Hippocampal formation (tissue), 2 donors: ENCODE measurements around the gene PCGF3.

Source experiments
- DNase-seq, 2 donors: peaks; one replicate each; lab custom pipeline; 2025; lab: John Stamatoyannopoulos, UW

PCGF3 gene

DNA sequence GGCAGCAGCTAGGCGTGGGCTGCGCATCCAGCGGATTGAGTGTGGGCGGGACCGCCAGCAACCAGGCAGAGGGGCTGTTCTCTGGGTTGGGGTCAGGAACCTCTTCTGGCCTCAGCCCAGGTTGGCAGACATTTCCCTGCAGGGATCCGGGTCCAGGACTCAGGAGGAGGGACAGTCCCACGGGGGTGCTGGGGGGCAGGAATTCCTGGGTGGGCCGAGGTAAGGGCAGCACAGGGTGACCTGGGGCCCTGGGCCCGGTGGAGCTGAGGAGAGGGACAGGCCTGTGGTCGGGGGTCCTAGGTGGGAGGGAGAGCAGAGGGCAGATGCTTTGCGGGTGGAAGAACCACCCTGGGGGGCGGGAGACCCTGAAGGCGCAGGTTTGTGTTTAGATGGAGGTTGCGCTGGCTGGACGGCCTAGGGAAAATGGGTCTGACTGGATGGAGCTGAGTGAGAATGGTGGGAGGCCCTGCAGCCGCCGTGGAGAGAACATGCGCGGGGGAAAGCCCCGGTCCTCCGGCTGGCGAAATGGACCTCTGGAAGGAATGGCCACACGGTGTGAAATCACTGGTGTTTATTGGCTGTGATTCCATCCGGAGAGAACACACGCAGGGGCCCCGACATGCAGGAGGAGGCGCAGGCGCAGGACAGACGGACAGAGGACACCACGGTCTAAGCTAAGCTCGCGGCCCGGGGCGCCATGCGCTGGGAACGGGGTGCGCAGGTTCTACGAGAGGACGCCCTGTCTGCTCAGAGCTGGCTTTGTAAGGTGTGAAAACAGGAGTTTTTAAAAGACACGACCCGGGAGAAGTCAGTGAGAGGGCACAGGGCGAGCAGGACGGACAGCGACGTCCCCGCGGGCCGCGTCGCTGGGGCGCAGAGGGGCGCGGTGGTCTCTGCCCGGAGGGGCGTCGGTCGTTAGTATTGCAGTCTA lies 79.0 kb downstream of the PCGF3 start:
- DNase-seq, result no peak

DNA sequence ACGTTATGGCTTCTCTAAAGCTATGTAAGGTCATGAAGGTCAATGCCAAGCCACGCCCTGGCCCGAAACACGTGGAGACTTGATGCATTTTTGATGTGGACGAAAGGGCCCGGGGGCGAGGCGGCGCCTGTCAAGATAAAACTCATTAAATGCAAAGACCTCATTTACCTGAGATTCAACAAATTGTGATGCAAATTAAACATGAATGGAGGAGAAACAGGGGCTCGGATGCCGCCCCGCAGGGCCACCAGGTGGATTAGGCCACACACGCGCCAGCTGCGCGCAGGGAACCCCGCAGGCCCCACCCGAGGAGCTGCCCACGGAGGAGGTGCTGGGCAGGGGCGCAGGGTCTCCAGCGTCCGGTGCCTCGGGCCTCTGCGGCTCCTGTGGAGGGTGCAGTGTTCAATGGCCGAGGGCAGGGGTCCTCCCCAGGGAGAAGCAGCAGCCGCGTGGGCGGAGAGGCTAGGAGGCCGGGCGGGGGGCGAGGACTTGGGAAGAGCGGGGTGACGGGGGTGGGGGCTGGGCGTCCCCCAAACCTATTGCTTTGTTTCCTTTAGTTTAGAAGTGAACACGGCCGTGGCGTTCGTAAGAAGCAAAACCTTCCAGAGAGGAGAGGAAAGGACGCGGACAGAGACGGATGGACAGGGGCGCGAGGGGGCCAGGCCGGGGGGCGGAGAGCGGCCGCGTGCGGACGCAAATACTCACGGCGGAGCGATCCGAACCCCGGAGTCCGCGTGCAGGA lies 79.9 kb downstream of the PCGF3 start:
- no peak for DNase-seq

DNA sequence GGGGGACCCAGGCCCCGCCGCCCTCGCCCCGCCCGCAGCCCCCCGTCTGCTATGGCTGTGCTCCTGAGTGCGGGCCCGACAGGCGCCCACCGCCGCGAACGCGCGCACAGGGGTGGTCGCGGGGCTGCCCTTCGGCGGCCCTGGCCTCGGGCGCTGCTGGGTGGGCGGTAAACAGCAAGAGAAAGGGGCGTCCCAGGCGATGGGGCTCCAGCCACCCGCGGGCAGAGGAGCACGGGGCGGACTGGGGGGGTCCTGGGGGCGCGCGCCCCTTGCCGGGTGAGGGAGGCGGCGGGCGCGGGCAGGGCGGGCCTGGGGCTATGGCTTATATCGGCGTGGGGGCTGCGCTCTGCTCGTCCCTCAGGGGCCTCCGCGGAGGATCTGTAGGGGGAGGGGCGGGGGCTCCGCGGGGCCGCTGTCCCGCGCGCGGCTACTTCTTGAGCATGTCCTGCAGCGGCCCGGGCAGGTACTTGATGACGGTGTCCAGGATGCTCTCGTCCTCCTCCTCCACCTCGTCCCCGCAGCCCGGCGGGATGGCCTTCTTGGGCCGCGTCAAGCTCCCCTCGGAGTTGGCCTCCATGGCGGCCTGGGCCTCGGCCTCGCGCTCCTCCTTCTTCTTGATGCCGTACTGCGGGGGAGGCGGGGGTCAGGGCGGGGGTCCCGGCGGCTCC lies 80.6 kb downstream of the PCGF3 start:
- no peak for DNase-seq

DNA sequence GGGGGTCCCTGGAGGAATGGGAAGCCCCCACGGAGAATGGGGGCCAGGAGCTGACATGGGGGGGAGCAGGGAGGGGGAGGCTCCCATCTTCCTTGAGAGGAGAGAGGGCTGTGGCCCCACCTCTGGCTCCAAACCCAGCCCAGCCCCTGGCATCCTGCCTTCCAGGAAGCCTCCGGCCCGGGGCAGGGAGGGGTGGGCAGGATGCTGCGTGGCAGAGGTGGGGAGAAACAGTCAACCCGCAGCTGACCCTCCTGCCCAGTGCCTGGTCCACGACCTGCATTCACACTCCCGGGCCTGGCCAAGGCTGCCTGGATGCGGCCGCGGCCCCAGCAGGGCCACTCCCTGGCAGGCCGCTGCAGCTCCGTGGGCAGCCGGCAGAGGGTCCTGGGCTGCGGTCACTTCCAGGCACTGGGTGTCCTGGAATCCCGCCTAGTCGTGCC lies 81.2 kb downstream of the PCGF3 start:
- DNase-seq, result no peak

DNA sequence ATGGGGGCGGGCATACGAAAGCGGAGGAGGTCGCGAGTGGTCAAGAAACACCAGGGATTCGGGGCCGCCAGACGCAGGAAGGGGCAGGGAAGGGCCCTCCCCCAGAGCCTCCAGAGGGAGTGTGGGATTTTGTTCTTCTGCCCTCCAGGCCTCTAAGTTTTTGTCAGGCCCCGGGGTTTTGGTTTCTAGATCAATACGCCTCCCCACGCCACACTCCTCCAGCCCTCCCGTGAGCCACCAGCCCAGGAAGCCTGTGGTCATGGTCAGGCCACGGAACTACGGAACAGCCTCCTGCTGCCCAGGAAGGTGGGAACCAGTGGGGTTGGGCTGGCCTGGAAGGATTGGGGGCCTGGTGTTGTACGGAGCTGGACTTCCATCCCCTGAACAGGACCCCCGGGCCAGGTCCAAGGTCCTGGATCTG lies 81.9 kb downstream of the PCGF3 start:
- DNase-seq, result no peak

DNA sequence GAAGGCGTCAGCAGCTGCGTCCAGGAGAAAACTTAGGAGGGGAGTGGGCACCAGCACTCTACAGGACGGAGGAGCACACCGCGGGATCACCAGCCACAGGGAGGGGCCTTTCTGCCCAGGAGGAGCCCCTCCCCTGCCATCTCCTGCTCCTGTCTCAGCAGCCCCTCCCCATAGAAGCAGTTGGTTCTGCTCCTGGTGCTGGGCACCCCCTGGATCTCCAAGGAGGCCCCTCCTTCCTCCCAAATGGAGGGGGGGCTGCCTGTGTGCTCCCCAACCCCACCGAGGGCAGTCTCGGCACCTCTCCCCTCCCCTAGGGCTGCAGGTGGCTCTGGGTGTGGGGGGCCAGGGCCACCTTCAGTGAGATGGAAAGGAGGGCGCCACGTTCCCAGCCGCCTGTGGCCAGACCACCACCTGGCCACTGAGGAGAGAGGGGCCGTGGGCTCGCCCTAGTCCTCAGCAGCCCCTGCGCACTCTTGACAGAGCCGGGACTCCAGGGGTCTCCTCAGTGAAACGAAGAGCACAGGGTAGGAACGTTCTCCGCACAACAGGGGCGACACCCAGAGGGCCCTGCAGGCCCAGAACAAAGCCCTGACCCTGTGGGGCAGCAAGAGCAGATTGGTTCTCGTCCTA lies 82.5 kb downstream of the PCGF3 start:
- DNase-seq, result no peak

DNA sequence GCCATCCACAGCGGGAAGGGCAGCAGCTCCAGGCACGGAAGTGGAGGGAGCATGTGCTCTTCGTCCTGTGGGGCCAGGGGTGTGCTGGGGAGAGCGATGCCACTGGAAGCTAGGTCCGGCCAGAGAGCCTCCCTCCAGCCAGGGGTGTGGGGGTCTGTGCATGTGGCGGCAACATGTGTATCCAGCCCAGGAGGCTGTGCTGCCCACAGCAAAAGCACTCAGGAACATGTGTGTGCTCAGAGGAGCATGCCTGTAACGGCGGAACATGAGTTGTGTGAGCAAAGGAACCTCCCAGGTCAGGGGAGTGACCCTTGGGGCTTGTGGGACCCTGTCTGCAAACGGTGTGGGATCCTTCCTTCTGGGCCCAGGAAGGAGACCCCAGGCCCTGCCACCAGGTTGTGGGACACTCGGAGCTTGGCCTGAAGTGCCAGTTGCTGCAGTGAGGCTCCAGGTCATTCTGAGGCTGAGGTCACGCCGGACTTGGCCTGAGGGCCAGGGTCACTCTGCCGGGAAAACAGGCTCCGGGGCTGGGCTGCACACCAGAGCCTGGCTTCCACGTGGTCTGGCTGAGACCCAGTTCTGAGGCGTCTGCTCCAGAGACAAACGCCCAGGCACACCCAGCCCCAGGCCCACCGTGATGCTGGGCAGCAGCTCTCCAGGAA lies 83.1 kb downstream of the PCGF3 start:
- DNase-seq, result no peak

DNA sequence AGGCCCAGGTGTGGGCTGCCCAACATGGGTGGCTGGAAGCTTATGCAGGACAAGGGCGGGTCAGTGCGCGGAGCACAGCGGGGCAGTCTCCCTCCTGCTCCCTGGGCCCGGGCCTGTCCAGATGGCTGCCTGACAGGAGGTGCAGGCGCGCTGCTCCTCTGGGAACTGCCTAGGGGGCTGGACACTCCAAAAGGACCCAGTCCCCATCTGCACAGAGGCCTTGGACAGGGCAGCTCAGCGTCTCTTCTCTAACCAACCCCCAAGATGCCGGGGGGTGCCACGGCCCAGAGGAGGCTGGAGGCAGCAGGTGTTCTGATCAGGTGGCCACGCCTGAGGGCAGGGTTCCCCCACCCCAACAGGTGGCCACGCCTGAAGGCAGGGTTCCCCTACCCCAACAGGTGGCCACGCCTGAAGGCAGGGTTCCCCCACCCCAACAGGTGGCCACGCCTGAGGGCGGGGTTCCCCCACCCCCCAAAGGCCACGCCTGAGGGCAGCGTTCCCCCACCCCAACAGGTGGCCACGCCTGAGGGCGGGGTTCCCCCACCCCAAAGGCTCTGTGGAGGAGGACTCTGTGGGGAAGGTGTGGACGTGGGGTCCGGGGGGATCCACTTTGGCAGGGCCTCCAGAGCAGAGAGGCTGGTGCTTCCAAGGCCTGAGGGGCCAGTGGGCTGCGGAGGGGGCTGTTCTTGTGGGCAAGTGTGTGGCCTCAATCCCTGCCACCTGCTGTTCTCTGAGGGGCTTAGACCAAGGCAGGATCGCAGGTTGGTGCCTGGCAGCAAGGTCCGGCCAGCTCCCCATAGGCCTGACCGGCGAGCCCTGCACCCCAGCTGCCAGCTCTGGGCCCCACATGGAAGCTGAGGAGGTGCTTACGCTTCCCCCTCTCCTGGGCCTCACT lies 84.2 kb downstream of the PCGF3 start:
- no peak for DNase-seq

DNA sequence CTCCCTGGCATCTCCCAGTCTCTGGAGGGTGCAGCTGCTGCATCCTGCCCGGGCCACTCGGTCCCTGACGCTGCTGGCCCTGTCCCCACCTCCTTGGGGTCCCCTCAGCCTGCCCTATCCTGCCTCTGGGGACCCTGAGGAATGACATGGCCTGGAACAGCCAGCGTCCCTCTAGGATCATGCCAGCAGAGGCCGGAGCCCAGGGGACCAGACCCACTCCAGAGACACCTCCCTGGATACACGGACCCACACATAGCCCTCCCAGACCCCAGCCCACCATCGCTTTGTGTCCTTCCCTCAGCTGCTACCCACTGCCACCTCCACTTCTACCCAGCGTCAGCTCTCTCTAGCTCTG lies 84.8 kb downstream of the PCGF3 start:
- no peak for DNase-seq

DNA sequence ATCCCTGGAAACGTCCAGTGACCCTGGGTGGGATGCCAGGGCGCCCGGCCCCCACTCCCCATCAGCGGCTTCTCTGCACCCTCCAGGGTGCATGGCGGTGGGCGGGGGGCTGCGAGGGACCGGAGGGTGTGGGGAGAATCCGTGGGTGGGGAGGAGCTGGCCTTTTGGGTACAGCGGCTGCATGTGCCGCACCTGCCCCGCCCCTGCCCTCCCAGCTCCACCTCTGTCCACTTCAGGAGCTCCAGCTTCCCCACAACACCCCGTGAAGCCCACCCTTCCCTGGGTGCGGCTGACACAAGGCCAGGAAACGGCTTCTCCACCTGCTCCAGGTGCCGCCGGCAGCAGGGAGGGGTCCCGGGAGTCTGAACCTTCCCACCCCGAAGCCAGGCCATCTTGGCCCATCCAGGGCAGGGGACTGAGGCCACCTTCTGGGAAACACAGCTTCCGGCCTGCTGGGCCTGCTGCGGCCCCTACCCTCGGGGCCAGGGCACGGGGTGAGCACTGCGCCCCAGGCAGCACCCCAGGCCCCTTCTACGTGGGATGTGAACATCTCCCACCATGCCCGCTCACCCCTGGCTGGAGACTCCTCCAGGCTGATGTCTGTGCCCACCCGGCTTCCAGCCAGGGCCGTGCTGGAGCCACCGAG lies 85.7 kb downstream of the PCGF3 start:
- no peak for DNase-seq

DNA sequence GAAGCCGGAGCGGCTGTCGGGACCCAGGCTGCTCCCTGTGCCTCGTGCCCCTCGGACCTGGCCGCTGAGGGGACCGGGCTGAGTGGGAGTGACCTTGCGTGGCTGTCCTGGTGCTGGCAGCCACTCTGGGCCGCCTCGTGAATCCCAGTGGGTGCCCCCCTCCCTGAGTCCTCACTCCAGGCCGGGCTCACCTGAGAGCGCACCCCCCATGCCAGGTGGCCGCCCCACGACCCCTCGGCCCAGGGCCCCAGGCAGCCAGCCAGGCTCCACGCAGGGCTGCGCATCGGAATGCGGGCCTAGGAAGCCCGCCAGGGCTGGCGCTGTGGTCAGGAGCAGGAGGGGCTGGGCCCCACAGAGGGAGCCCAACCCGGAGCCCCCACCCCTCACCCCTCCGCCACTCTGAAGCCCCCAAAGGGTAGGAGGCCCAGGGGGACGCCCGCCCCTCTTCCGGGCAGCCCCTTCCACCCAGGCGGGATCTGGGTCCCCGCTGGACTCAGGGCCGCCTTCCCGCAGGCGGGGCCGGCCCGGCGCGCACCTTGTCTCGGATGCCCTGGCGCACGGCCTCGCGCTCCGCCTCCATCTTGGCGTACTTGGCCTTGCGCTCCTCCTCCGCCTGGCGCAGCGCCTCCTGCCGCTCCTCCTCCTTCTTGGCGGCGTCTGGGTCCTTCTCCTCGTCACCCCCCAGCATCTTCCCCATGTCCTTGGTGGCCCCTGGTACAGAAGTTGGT lies 86.4 kb downstream of the PCGF3 start:
- no peak for DNase-seq

DNA sequence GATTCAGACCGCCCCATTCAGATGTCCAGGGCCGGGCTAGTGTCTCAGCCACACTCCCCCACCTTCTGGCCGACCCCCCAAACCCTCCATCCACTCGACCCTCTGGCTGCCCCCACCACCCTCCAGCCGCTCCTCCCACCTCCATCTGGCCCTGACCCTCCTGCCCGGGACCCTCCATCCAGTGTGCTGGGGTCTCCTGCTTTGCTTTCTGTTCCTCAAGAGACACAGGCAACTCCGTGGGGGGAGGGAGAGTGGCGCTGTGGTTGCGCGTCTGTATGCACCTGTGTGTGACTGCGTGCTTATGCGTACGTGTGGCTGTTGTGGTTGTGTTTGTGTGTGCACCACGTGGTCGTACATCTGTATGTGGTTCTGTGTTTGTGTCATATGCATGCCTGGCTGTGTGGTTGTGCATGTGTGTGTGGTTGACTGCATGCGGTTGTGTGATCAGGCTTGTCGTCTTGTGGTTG lies 87.0 kb downstream of the PCGF3 start:
- no peak for DNase-seq

DNA sequence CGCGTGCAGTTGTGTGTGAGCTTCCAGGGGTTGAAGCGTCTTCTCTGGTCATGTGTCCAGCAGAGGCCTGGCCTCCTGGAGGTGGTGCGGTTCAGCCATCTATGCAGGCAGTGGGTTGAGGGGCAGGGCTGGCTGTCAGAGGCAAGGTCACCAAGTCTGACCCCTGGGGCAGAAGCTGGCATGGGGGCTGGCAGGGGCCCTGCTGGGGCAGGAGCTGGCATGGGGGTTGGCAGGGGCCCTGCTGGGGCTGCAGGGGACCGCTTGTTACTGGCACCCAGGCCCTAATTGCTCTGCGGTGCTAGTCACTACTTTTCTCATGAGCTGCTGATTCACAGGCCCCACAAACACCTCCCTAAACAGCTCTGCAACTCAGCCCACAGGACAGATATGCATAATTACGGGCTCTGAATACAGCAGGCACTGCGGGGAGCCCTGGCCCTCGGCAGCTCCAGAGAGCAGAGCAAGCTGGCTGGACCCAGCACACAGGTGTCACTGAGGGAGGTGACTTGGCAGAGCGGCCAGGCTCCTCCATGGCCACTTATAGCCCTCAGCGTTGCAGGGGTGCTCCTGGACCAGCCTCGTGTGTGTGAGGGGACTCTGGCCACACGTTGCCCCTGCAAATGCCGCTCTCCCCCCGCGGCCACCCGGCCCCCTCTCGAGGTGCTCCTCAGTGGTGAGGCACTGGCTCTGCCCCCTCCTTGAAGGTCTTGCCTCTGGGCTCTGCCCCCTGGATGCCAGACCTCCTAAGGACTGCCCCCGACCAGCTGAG lies 87.6 kb downstream of the PCGF3 start:
- DNase-seq, result no peak

DNA sequence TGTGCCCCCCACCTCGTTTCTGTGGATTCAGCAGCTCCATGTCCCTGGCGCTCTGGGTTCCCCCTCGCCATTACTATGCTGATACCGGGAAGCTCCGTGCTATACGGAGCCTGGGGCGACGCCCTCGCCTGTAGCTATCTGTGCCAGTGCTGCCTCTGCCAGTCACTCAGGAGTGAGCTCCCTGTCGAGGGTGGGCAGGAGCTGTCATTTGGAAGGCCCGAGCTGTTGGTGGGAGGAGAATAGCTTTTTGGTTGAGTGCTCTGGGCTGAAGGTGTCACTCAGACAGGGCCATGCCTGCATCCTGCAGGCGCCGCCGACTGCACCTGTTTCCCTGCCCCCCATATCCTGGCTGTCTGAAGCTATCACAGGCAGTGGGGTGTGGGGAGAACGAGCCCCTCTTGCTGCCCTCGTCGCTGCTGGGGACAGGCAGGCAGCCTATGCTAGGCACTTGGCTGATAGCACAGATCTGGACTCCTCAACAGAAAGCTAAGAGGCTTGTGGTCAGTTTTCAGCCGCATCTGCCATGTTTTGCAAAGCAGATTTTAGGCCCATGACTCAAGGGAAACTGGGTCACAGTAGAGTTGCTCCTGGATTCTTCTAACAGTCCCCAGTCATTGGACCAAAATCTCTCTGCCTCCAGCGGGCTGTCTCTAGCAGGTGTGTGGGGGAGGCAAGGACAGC lies 88.4 kb downstream of the PCGF3 start:
- DNase-seq, result no peak

DNA sequence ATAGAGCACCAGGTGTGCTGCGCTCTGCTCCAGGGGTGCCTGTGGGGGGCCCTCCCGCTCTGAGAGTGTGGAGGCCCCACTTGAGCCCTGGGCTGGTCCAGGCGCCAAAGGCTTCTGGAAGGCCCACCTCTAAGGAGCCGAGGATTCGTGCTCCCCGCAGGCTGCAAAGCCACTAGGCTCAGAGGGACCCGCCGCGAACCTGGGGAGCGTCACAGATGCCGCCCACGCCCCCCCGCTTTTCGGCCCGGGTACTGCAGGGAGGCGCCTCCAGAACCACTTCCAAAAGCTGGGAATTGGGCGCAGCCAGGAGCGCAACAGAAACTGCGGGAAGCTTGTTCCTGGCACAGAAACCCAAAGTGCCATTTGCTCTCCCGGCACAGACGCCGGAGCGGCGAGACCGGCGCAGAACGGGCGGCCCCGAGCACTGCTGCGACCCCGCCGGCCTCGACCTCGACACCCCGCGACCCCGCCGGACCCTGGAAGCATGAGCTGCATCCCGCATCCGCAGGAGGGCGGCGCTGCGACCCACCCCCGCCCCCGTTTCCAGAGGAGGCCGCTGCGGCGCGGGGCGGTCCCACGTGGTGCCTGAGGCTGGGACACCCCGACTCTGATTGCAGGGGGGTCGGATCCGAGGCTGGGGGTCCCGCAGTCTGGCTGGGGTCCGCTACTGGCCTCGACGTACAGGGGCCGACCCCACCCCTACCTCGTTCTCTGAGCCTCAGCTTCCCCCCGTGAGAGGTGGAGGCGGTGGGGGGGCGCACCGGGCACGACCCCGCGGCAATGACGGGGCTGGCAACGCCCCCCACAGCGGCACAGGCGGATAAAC lies 89.5 kb downstream of the PCGF3 start:
- no peak for DNase-seq

DNA sequence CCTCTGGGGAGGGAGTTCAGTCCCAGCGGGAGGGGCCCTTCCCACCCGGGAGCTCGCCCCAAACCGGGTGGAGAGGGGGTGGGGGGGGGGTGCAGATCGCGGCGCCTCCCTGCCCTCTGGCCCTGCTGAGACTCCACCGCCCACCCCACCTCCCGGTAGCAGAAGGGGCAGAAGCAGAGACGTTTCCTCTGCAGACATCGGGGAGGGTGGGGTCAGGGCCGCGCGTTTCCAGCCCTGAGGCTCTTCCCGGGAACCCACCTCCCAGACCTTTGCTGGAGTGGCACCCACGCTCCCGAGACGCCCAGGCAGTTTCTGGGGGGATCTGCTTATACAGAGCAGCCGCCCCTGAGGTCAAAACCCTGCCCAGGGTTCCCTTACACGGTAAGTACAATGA lies 90.1 kb downstream of the PCGF3 start:
- no peak for DNase-seq

DNA sequence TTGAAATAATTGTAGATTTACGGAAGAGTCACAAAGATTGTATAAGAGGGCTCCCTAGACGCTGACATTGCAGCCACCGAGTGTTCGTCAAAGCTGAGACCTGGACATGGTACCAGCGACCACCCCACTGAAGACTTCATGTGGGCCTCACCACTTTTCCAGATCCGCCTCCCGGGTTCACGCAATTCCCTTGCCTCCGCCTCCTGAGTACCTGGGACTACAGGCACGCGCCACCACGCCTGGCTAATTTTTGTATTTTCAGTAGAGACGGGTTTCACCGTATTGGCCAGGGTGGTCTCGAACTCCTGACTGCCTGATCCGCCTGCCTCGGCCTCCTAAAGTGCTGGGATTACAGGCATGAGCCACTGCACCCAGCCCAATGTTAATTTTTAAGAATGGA lies 90.6 kb downstream of the PCGF3 start:
- DNase-seq, result no peak
